Activated CD4-positive, alpha-beta T cell treated with anti-CD3 and anti-CD28 coated beads, Interleukin-2, amount 10 ng/mL, durations not matched to agents 24 days and 14 days (primary cell): ENCODE results near the gene RAB43. TPM values are rescaled to one million over a fixed set of nuclear protein-coding genes. Genes with fewer than 3 reads are reported as not detected.
"Not testable (repeated sequence)": the region's sequence is repeated elsewhere in the genome, so short reads cannot be mapped to it uniquely, and the experiment has no call there.

ENCODE experiments used
- DNase-seq: peaks from one replicate; pipeline ENCODE4 v3.0.0; 2022
- H3K27ac Mint-ChIP-seq: one replicate; pipeline ENCODE4 v1.8.0; 2022; ENCODE audit warnings: mild to moderate bottlenecking, mixed read lengths
- H3K27me3 Mint-ChIP-seq: one replicate; pipeline ENCODE4 v1.8.0; 2022; ENCODE audit warnings: mixed read lengths
- H3K36me3 Mint-ChIP-seq: one replicate; pipeline ENCODE4 v1.8.0; 2022; ENCODE audit warnings: low read depth, mild to moderate bottlenecking, mixed read lengths
- H3K4me1 Mint-ChIP-seq: one replicate; pipeline ENCODE4 v1.8.0; 2021; ENCODE audit warnings: mixed read lengths
- H3K4me3 Mint-ChIP-seq: one replicate; pipeline ENCODE4 v1.8.0; 2022; ENCODE audit warnings: mild to moderate bottlenecking, moderate library complexity, mixed read lengths
- H3K9me3 Mint-ChIP-seq: one replicate; pipeline ENCODE4 v1.8.0; 2021; ENCODE audit warnings: mixed read lengths
- intact Hi-C: fragments of 100-400 bp; cut with micrococcal nuclease; formaldehyde crosslinking; loops from one replicate; pipeline ENCODE4 v1.15.1; 2023
- total RNA-seq: library from RNA; stranded (reverse); gene quantifications from 2 replicates; pipeline ENCODE4 v1.2.3, GENCODE V29; 2022

RAB43 gene
- total RNA-seq, result 42.5 and 44.3 TPM in 2 replicates

- H3K4me3 Mint-ChIP-seq, result peak within 1 kb of the TSS; percentile 94
- no peaks in the 10 kb centered on the region for H3K27me3 Mint-ChIP-seq
- intact Hi-C loops, result loop anchor here (2.0 to 5.0 kb wide), 8 partner anchors 55 to 505 kb away; no protein-coding TSS in a partner anchor
- H3K4me1 Mint-ChIP-seq, result peaks cover 43% of the 10 kb centered on the region
- no peaks in the 10 kb centered on the region for H3K9me3 Mint-ChIP-seq
- peak within 1 kb of the TSS; percentile 99 for H3K27ac Mint-ChIP-seq
- H3K36me3 Mint-ChIP-seq, result peaks cover 43% of the 10 kb centered on the region
- peak; percentile 96 for DNase-seq
Measured at GRCh38 chr3:129121792-129122411, at the start of gene RAB43. TSS of gene RAB43 (minus strand) at chr3:129121804. CDS start at chr3:129121489, 315 bp downstream.

- H3K4me3 Mint-ChIP-seq, result no peak overlapping the region
- H3K27me3 Mint-ChIP-seq, result no peaks in the 10 kb centered on the region
- intact Hi-C loops, result no loop called here
- no peak overlapping the region for H3K27ac Mint-ChIP-seq
- H3K36me3 Mint-ChIP-seq, result peaks cover 55% of the 10 kb centered on the region
- H3K4me1 Mint-ChIP-seq, result peaks cover 14% of the 10 kb centered on the region
- no peak for DNase-seq
- no peaks in the 10 kb centered on the region for H3K9me3 Mint-ChIP-seq
Measured at GRCh38 chr3:129166579-129167332, 45.2 kb upstream of the RAB43 start.

- H3K27me3 Mint-ChIP-seq, H3K9me3 Mint-ChIP-seq, DNase-seq, H3K27ac Mint-ChIP-seq, H3K4me3 Mint-ChIP-seq, intact Hi-C loops: not testable (repeated sequence)
- Mint-ChIP-seq H3K36me3 (peaks cover 54% of the 10 kb centered on the region), H3K4me1 (peaks cover 19% of the 10 kb centered on the region)
Measured at GRCh38 chr3:129165594-129165993, 44.0 kb upstream of the RAB43 start.

- no peak overlapping the region for H3K4me3 Mint-ChIP-seq
- intact Hi-C loops, result no loop called here
Measured at GRCh38 chr3:129164500-129164899, 42.9 kb upstream of the RAB43 start.

GRCh38 chr3:129162729-129163579, 41.4 kb upstream of the RAB43 start:
- DNase-seq, result peak; percentile 71
- H3K36me3 Mint-ChIP-seq, result peaks cover 46% of the 10 kb centered on the region
- intact Hi-C loops, result loop anchor here (1.0 kb wide), 1 partner anchor 10 kb away; no protein-coding TSS in a partner anchor
- peak overlapping the region; percentile 98 for H3K4me3 Mint-ChIP-seq
- peaks cover 31% of the 10 kb centered on the region for H3K4me1 Mint-ChIP-seq
- peaks cover 3% of the 10 kb centered on the region for H3K27me3 Mint-ChIP-seq
- H3K27ac Mint-ChIP-seq, result peak overlapping the region; percentile 98
- H3K9me3 Mint-ChIP-seq, result no peaks in the 10 kb centered on the region

More at GRCh38 chr3:129164500-129164899, 42.9 kb upstream of the RAB43 start:
- DNase-seq, result no peak
- no peaks in the 10 kb centered on the region for H3K9me3 Mint-ChIP-seq
- H3K27me3 Mint-ChIP-seq, result peaks cover 3% of the 10 kb centered on the region
- H3K27ac Mint-ChIP-seq, result peak overlapping the region; percentile 41
- peaks cover 45% of the 10 kb centered on the region for H3K36me3 Mint-ChIP-seq
- peaks cover 22% of the 10 kb centered on the region for H3K4me1 Mint-ChIP-seq

GRCh38 chr3:129161860-129162271, 40.3 kb upstream of the RAB43 start:
- H3K27me3 Mint-ChIP-seq, result peaks cover 3% of the 10 kb centered on the region
- H3K27ac Mint-ChIP-seq, result peak overlapping the region; percentile 98
- peak overlapping the region; percentile 98 for H3K4me3 Mint-ChIP-seq
- peaks cover 31% of the 10 kb centered on the region for H3K4me1 Mint-ChIP-seq
- no peaks in the 10 kb centered on the region for H3K9me3 Mint-ChIP-seq
- intact Hi-C loops, result loop anchor here (1.0 kb wide), 10 partner anchors 11 to 283 kb away; partner anchors contain the start of genes ACAD9, CNBP, COPG1 and HMCES
- DNase-seq, result peak; percentile 78
- H3K36me3 Mint-ChIP-seq, result peaks cover 38% of the 10 kb centered on the region

GRCh38 chr3:129160891-129161859, 39.6 kb upstream of the RAB43 start, which contains the start of gene ISY1:
TSS of gene ISY1 (minus strand) at chr3:129161063. CDS start at chr3:129160975, 88 bp downstream.
- DNase-seq, result peak; percentile 96
- intact Hi-C loops, result loop anchor here (1.0 kb wide), 9 partner anchors 22 to 282 kb away; partner anchors contain the start of genes ACAD9, CNBP, COPG1 and HMCES
- H3K4me3 Mint-ChIP-seq, result peak within 1 kb of the TSS; percentile 98
- H3K36me3 Mint-ChIP-seq, result peaks cover 37% of the 10 kb centered on the region
- no peaks in the 10 kb centered on the region for H3K9me3 Mint-ChIP-seq
- H3K4me1 Mint-ChIP-seq, result peaks cover 31% of the 10 kb centered on the region
- H3K27ac Mint-ChIP-seq, result peak within 1 kb of the TSS; percentile 98
- peaks cover 3% of the 10 kb centered on the region for H3K27me3 Mint-ChIP-seq

GRCh38 chr3:129144786-129145185, 23.2 kb upstream of the RAB43 start:
- Mint-ChIP-seq H3K36me3 (peaks cover 42% of the 10 kb centered on the region), H3K4me3 (no peak overlapping the region), H3K4me1 (peaks cover 1% of the 10 kb centered on the region), H3K27ac (no peak overlapping the region), H3K9me3 (no peaks in the 10 kb centered on the region), H3K27me3 (no peaks in the 10 kb centered on the region)
- intact Hi-C loops, result no loop called here
- DNase-seq, result no peak

- intact Hi-C loops, H3K9me3 Mint-ChIP-seq, DNase-seq, H3K27ac Mint-ChIP-seq, H3K4me1 Mint-ChIP-seq, H3K4me3 Mint-ChIP-seq, H3K27me3 Mint-ChIP-seq: not testable (repeated sequence)
- H3K36me3 Mint-ChIP-seq, result peaks cover 30% of the 10 kb centered on the region
Measured at GRCh38 chr3:129141011-129141410, 19.4 kb upstream of the RAB43 start.

GRCh38 chr3:129139911-129140310, 18.3 kb upstream of the RAB43 start:
- intact Hi-C loops, result no loop called here
- Mint-ChIP-seq H3K9me3 (no peaks in the 10 kb centered on the region), H3K27me3 (no peaks in the 10 kb centered on the region), H3K4me1 (no peaks in the 10 kb centered on the region), H3K27ac (no peak overlapping the region), H3K36me3 (peaks cover 24% of the 10 kb centered on the region), H3K4me3 (no peak overlapping the region)
- DNase-seq, result no peak

GRCh38 chr3:129136275-129136674, 14.7 kb upstream of the RAB43 start:
- H3K4me1 Mint-ChIP-seq, H3K9me3 Mint-ChIP-seq, H3K4me3 Mint-ChIP-seq, intact Hi-C loops, H3K27ac Mint-ChIP-seq, H3K27me3 Mint-ChIP-seq, DNase-seq: not testable (repeated sequence)
- peaks cover 40% of the 10 kb centered on the region for H3K36me3 Mint-ChIP-seq

GRCh38 chr3:129132097-129132866, 10.7 kb upstream of the RAB43 start:
- peaks cover 44% of the 10 kb centered on the region for H3K36me3 Mint-ChIP-seq
- no peaks in the 10 kb centered on the region for H3K9me3 Mint-ChIP-seq
- peaks cover 4% of the 10 kb centered on the region for H3K4me1 Mint-ChIP-seq
- no peaks in the 10 kb centered on the region for H3K27me3 Mint-ChIP-seq
- no peak overlapping the region for H3K4me3 Mint-ChIP-seq
- intact Hi-C loops, result no loop called here
- no peak for DNase-seq
- peak overlapping the region; percentile 22 for H3K27ac Mint-ChIP-seq
